ENCODE results near the gene IMMP2L.
"Not testable (repeated sequence)": the region's sequence is repeated elsewhere in the genome, so short reads cannot be mapped to it uniquely, and the experiment has no call there.

The IMMP2L gene

GRCh38 chr7:111092406-111093236 is 469.7 kb downstream of the IMMP2L start:
- DNase-seq = no peak

GRCh38 chr7:111091593-111092358 is 470.5 kb downstream of the IMMP2L start:
- no peak for DNase-seq

DNA sequence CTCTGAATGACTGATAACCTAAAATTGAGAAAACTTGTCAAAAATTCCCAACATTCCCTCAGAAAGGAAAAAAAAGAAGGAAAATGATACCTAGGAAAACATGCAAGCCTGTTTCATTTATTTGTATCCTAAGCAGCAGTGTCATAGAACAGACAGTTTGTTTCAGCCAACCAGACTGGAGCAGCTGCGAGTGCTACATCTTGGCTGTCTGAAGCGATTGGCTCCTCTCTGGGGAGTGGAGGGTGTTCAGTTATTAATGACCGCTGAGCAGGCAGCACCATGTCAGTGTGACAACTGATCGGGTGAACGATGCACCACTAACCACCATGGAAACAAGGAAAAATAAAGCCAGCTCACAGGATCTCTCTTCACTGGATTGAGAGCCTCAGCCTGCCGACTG is 471.4 kb downstream of the IMMP2L start, which contains the start of gene LRRN3:
Gene LRRN3 (plus strand): TSS at position 282 of the 400 bp plus-strand sequence. CDS start 31,646 bp downstream, outside the sequence.
- DNase-seq = no peak

- DNase-seq = peak; percentile 49 to 55
Measured at GRCh38 chr7:111089822-111090426, 472.4 kb downstream of the IMMP2L start.

- no peak for DNase-seq
Measured at GRCh38 chr7:111088328-111088727, 474.0 kb downstream of the IMMP2L start.

DNA sequence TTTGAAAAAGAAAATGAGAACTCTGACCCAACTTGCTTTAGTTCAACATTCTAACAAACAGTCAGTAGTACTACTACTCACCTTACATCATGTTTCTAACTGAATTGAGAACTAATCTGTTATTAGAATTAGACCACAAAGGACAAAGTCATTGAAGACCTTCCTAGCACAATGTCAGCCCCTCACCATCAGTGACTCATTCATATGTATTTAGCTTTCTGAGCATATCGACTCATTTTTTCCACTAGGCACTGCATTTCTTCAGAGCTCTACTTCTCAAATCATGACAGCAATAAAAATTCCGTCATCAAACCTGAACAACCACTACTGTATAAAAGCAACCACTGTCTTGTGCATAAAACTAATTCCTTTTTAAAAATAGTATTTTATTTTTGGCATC is 475.8 kb downstream of the IMMP2L start:
- DNase-seq = no peak

GRCh38 chr7:111085356-111085755 is 476.9 kb downstream of the IMMP2L start:
- no peak for DNase-seq

DNA sequence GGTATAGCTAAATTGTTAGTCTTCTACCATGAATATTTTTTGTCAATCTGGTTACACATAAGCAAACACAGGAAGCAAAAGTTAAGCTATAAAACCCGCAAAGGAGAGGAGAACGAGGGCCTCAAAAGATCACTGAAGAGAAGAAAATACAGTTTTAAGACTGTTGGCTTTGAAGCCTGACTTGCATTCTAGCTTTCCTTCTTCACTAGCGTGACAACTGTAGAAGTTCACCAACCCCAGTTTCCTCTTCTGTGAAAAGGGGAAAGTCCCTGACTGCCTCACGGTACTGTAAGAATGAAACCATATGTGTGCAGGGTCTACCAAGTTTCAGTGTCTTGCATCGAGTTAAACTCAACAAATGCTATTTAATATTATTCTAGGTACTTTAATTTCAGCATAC is 478.9 kb downstream of the IMMP2L start:
- peak; percentile 70 to 80 for DNase-seq

DNA sequence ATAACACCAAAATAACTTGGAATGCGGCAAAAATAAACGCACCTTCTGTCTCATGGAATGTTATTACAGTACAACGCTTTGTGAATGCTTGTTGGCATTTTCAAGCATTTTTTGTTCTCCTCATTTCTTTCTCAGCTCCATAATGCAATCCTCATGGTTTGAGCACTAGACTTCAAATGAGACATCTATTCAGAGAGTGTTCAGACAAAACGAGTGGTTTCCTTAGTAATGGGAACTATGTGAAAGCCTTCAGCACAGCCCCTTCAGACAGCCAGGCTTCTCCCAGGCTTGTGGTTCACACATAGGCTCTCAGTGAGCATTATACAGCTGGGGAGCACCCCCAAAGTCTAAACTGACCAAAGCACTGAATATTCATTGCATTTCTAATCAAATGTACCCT is 479.9 kb downstream of the IMMP2L start:
- no peak for DNase-seq

DNA sequence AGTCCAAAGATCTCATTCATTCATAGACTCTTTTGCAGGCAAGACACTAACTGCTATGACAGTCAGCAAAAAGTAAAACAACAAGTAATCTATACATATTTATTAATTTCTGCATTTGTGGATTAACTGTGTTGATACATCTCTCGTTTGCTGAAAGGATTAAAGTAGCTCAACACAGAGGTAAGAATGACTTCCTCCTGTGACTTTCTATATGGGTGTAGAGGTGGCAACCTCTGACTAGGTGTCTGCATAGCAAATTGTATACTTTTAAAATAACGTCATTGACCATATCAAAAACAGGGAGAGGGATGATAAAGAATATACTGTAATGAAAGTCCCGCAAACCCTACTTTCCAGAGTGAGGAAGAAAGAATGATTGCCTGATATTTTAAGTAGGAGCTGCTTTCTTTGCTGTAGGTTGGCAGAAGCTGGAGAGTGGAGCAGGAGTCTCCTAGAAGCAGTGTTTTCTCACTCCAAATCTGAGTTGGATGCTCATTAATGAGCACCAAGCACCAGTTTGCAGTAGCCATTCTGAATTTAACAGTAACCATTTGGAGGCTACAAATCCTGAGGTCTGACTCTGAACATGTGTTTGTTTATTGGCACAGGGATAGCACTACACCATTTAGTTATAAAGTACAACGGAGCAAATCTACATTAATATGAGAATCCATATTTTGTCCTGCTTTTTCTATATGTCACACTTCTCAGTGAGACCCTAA is 480.6 kb downstream of the IMMP2L start:
- DNase-seq = no peak

- no peak for DNase-seq
Measured at GRCh38 chr7:111080495-111081105, 481.7 kb downstream of the IMMP2L start.

- no peak for DNase-seq
Measured at GRCh38 chr7:111077001-111077400, 485.3 kb downstream of the IMMP2L start.

DNA sequence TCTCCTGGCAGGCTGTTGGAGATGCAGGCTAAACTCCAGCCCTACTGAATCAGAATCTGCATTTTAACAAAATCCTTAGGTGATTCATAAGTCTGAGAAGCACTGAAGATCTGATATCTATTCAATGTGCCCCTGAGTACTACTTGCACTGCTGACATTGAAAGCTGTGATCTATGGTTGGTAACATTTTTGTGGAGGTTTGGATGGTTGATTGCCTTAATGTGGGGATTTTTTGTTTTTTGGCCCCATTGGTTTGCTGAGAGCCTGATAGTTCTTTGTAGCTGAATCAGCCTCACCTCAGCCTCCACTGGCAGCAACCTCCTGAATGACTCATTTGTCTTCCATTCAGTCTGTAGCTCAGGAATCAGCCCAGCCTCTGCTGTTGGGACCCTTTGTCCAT is 486.1 kb downstream of the IMMP2L start:
- DNase-seq = no peak

DNA sequence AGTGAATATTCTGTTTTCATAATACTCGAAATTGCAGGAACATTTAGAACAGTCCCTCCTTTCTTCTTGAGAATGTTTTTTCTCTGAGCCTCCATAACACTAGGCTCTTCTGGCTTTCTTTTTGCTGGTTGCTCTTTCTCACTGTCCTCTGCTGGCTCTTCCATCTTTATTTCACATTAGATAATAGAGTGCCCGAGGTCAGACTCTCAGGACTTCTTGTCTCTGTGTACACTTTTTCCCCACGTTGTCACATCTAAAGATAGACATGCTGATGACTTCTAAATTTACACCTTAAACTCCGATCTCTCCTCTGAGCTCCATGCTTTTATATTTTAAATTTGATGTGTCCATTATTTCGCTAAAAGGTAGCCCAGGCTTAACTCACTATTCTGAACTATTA is 486.8 kb downstream of the IMMP2L start:
- no peak for DNase-seq

DNA sequence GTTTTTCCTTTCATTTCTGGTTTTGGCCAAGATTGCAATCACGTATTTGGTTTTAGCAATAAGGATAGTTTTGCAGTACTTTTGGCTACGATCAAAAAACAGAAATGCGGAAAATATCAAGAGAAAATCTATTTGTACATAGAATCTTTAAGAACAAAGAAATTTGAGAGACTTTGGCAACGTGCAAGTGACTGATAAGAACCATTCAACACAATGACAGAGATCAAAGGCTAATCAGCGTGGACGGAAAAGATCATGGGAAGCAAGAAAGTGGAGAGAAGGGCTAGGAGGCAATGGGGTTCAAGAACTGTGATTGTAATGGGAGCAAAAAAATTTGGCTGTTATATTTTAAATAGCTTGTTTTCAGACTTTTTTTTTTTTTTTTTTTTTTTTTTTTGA is 487.5 kb downstream of the IMMP2L start:
- no peak for DNase-seq

DNA sequence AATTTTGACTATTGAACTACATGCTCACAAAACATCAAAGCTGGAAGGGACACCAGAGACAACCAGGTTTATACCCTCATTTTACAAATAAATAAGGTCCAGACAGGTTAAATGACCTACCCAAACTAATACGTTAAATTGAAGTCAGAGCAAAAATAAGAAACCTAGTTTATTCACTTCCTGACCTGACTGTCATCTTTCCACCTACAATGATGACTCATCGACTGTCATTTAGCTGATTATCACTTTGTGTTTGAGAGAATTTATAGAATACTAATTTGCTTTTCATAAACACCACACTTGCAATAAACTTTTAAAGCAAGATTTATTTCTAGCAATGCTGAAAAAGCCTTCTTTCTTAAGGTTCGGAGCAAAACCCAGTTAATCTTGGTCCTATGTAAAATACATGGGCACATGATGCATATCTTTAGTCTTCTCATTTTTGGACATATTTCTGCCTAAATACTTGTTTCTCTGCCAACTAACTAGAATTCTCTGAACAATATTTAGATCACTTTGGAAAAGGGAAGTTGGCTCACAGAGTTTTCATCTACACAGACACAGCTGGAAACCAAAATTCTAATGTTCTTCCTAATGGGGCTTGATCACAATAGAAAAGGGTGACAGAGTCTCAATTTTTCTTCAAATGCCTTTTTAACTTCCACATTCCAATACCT is 488.1 kb downstream of the IMMP2L start:
- DNase-seq = peak in 1 of 2 experiments; percentile 2

DNA sequence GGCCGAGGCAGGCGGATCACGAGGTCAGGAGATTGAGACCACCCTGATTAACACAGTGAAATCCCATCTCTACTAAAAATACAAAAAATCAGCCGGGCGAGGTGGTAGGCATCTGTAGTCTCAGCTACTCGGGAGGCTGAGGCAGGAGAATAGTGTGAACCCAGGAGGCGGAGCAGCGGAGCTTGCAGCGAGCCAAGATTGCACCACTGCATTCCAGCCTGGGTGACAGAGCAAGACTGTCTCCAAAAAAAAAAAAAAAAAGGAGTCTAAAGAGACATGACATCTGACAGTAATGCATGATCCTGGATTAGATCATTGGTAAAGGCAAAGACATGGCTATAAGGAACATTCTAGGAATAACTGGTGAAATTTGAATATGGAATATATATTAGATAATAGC is 489.6 kb downstream of the IMMP2L start:
- not testable (repeated sequence) for DNase-seq

- DNase-seq = no peak
Measured at GRCh38 chr7:111071556-111071955, 490.7 kb downstream of the IMMP2L start.

DNA sequence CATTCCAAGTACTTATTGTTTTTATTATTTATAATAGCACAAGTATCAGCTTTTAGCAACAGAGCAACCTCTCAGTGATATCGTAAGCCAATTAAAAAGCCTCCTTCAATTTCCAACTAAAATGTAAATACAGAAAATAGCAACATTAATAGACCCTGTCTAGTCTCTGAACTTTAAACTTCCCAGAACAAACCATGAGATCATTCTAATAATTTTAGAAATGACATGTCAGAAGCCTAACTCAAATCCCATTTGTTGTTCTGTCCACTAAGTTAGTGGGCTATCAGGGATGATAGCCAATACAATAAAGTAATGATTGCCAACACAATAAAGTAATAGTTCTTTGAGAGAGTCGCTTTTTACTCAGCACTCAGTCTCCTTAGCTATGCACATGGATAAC is 493.7 kb downstream of the IMMP2L start:
- DNase-seq = no peak

GRCh38 chr7:111067682-111068081 is 494.6 kb downstream of the IMMP2L start:
- DNase-seq = no peak

- DNase-seq = no peak
Measured at GRCh38 chr7:111067251-111067650, 495.0 kb downstream of the IMMP2L start.

DNA sequence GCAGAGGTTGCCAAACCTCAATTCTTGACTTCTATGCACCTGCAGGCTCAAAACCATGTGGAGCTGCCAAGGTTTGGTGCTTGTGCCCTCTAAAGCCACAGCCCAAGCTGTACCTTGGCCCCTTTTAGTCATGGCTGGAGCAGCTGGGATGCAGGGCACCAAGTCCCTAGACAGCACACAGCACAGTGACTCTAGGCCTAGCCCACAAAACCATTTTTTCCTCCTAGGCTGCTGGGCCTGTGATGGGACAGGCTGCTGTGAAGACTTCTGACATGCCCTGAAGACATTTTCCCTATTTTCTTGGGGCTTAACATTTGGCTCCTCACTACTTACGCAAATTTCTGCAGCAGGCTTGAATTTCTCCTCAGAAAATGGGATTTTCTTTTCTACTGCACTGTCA is 499.1 kb downstream of the IMMP2L start:
- DNase-seq = no peak
